ENCODE results near the gene BCL2A1.
"Not testable (repeated sequence)": the region's sequence is repeated elsewhere in the genome, so short reads cannot be mapped to it uniquely, and the experiment has no call there.

BCL2A1 gene

GRCh38 chr15:79978260-79978654, 7.3 kb upstream of the BCL2A1 start:
- Histone ChIP-seq H3K9ac (ENCODE audit: low read depth, low read length) (no peak overlapping the region), H3K9me3 (ENCODE audit: control insufficient read depth, insufficient read depth, low read length) (no peaks in the 10 kb centered on the region), H3K36me3 (ENCODE audit: insufficient read depth, low read length) (no peaks in the 10 kb centered on the region), H3K4me1 (ENCODE audit: insufficient read depth, low read length) (no peaks in the 10 kb centered on the region)

DNA sequence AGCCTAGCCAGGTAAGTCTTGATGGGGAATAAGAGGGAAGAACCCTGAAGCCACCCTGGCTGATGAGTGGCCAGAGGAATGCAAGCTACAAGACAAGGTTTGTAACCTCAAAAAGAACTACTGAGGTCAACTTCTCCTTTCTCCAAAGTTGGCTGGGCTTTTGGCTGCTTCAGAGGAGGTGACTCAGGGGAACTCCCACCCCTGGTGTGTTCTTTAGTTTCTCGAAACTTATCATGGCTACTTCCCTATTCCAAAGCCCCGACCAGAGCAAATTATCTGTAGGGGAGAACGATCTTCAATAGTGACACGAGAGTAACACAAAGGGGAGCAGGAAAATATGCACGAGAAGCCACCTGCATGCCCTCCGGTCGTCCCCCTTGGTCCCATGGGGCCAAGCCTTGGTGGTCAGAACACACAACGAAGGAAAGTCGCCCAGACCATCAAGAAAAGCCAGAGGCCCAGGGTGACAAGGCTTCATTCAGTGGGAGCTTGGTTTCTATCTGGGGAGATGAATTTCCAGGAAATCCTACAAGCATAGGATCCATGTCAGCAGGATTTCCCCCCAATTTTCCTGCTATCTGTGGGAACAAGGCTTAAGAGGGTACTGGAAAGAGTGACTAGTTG, 6.5 kb upstream of the BCL2A1 start:
- no peak overlapping the region for H3K9ac ChIP-seq (ENCODE audit: low read depth, low read length)
- H3K36me3 ChIP-seq (ENCODE audit: insufficient read depth, low read length) = no peaks in the 10 kb centered on the region
- H3K4me1 ChIP-seq (ENCODE audit: insufficient read depth, low read length) = no peaks in the 10 kb centered on the region
- no peaks in the 10 kb centered on the region for H3K9me3 ChIP-seq (ENCODE audit: control insufficient read depth, insufficient read depth, low read length)

DNA sequence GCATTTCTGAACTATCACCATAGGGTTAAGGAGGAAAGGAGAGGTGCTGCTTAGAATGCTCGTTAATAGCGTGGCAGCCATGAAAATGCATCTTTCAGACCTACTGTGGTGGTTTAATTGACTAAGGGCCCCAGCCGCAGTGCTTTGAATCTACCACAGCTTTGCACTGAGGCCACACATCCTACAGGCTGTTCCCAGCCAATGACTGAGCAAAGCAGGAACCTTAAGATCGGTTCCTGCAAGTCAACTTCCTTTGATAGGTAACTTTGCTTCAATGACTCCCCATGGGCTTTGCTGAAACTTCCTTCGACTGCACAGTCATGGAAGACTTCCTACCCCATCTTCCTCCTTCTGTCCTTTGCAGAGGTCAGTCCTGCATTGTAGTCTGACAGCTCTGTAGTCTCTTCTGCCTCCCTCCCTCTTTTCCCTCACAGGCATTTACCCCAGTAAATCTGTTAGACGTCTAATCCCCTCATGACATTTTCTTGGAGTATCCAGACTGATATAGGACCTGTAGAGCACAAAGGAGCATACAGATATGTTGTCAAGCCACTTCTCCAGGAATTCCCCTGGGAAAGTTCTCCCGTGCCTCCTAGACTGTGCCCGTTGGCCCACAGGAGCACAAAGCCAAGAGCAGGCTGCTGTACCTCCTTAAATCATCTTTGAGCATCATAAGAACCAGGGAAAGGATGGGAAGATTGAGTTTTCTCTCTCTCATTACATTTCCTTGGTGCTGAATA, 2.6 kb upstream of the BCL2A1 start:
- Histone ChIP-seq H3K4me1 (ENCODE audit: insufficient read depth, low read length) (no peaks in the 10 kb centered on the region), H3K9ac (ENCODE audit: low read depth, low read length) (no peak overlapping the region), H3K9me3 (ENCODE audit: control insufficient read depth, insufficient read depth, low read length) (no peaks in the 10 kb centered on the region), H3K36me3 (ENCODE audit: insufficient read depth, low read length) (no peaks in the 10 kb centered on the region)

DNA sequence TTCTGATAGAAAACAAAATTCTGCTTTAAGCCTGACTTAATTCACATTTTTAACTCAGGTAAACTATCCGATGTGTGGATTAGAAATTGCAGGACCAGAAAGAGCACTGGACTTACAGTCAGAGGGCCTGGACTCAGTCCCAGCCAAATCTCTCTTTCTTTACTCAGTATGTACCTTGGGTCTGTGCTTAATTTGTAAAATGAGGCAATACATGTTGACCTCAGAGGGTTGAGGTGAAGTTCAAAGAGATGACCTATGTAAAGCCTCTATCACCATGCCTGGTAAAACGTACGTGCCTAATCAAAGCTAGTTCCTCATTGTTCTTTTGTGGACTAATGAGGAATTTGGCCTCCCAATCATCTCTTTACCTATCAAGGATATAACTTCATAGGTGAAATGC, 1.9 kb upstream of the BCL2A1 start:
- Histone ChIP-seq H3K9me3 (ENCODE audit: control insufficient read depth, insufficient read depth, low read length) (no peaks in the 10 kb centered on the region), H3K36me3 (ENCODE audit: insufficient read depth, low read length) (no peaks in the 10 kb centered on the region), H3K4me1 (ENCODE audit: insufficient read depth, low read length) (no peaks in the 10 kb centered on the region), H3K9ac (ENCODE audit: low read depth, low read length) (no peak overlapping the region)

- no peaks in the 10 kb centered on the region for H3K36me3 ChIP-seq (ENCODE audit: insufficient read depth, low read length)
- H3K9me3 ChIP-seq (ENCODE audit: control insufficient read depth, insufficient read depth, low read length) = no peaks in the 10 kb centered on the region
- no peaks in the 10 kb centered on the region for H3K4me1 ChIP-seq (ENCODE audit: insufficient read depth, low read length)
- no peak overlapping the region for H3K9ac ChIP-seq (ENCODE audit: low read depth, low read length)
Measured at GRCh38 chr15:79970181-79970580, 815 bp downstream of the BCL2A1 start.

DNA sequence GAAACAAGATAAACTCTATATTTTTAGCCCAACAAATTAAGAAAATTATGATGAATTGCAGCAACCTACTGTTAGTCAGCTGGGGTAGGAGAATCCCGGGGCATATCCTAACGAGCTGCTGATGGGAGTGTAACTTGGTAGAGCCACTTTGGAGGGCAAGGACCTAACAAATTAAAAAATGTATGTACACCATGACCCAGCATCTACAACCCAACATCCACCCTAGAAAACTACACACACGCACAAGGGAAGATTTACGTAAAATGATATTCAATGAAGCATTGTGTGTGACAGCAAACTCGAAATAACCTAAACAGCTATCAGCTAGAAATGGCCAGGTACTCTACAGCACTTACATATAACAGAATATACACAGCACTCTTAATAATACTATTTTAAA, 1.9 kb downstream of the BCL2A1 start:
- Histone ChIP-seq H3K9me3 (ENCODE audit: control insufficient read depth, insufficient read depth, low read length) (no peaks in the 10 kb centered on the region), H3K4me1 (ENCODE audit: insufficient read depth, low read length) (no peaks in the 10 kb centered on the region), H3K36me3 (ENCODE audit: insufficient read depth, low read length) (no peaks in the 10 kb centered on the region), H3K9ac (ENCODE audit: low read depth, low read length) (no peak overlapping the region)

- no peaks in the 10 kb centered on the region for H3K9me3 ChIP-seq (ENCODE audit: control insufficient read depth, insufficient read depth, low read length)
- no peaks in the 10 kb centered on the region for H3K4me1 ChIP-seq (ENCODE audit: insufficient read depth, low read length)
- no peaks in the 10 kb centered on the region for H3K36me3 ChIP-seq (ENCODE audit: insufficient read depth, low read length)
- H3K9ac ChIP-seq (ENCODE audit: low read depth, low read length) = no peak overlapping the region
Measured at GRCh38 chr15:79967298-79968182, 3.5 kb downstream of the BCL2A1 start.

- H3K9me3 ChIP-seq (ENCODE audit: control insufficient read depth, insufficient read depth, low read length) = no peaks in the 10 kb centered on the region
- H3K9ac ChIP-seq (ENCODE audit: low read depth, low read length) = no peak overlapping the region
- H3K4me1 ChIP-seq (ENCODE audit: insufficient read depth, low read length) = no peaks in the 10 kb centered on the region
- H3K36me3 ChIP-seq (ENCODE audit: insufficient read depth, low read length) = no peaks in the 10 kb centered on the region
Measured at GRCh38 chr15:79966634-79967297, 4.2 kb downstream of the BCL2A1 start.

GRCh38 chr15:79965846-79966630, 5.0 kb downstream of the BCL2A1 start:
- Histone ChIP-seq H3K9me3 (ENCODE audit: control insufficient read depth, insufficient read depth, low read length) (no peaks in the 10 kb centered on the region), H3K36me3 (ENCODE audit: insufficient read depth, low read length) (no peaks in the 10 kb centered on the region), H3K4me1 (ENCODE audit: insufficient read depth, low read length) (no peaks in the 10 kb centered on the region), H3K9ac (ENCODE audit: low read depth, low read length) (no peak overlapping the region)

GRCh38 chr15:79964232-79964805, 6.7 kb downstream of the BCL2A1 start:
- H3K4me1 ChIP-seq (ENCODE audit: insufficient read depth, low read length) = no peaks in the 10 kb centered on the region
- H3K36me3 ChIP-seq (ENCODE audit: insufficient read depth, low read length) = no peaks in the 10 kb centered on the region

GRCh38 chr15:79962921-79963320, 8.1 kb downstream of the BCL2A1 start:
- H3K9ac ChIP-seq (ENCODE audit: low read depth, low read length); H3K36me3 ChIP-seq (ENCODE audit: insufficient read depth, low read length); H3K9me3 ChIP-seq (ENCODE audit: control insufficient read depth, insufficient read depth, low read length); H3K4me1 ChIP-seq (ENCODE audit: insufficient read depth, low read length): not testable (repeated sequence)

More at GRCh38 chr15:79964232-79964805, 6.7 kb downstream of the BCL2A1 start:
- H3K9ac ChIP-seq (ENCODE audit: low read depth, low read length) = no peak overlapping the region
- no peaks in the 10 kb centered on the region for H3K9me3 ChIP-seq (ENCODE audit: control insufficient read depth, insufficient read depth, low read length)

- Histone ChIP-seq H3K4me1 (ENCODE audit: insufficient read depth, low read length) (no peaks in the 10 kb centered on the region), H3K9ac (ENCODE audit: low read depth, low read length) (no peak overlapping the region), H3K36me3 (ENCODE audit: insufficient read depth, low read length) (no peaks in the 10 kb centered on the region)
Measured at GRCh38 chr15:79962178-79962577, 8.8 kb downstream of the BCL2A1 start.

GRCh38 chr15:79960502-79961212, 10.3 kb downstream of the BCL2A1 start:
- H3K9ac ChIP-seq (ENCODE audit: low read depth, low read length) = no peak overlapping the region
- H3K36me3 ChIP-seq (ENCODE audit: insufficient read depth, low read length) = no peaks in the 10 kb centered on the region
- H3K9me3 ChIP-seq (ENCODE audit: control insufficient read depth, insufficient read depth, low read length) = no peaks in the 10 kb centered on the region
- H3K4me1 ChIP-seq (ENCODE audit: insufficient read depth, low read length) = no peaks in the 10 kb centered on the region

More at GRCh38 chr15:79962178-79962577, 8.8 kb downstream of the BCL2A1 start:
- no peaks in the 10 kb centered on the region for H3K9me3 ChIP-seq (ENCODE audit: control insufficient read depth, insufficient read depth, low read length)

All from ES-I3 (cell line).